Panc1 (cell line): ENCODE measurements around the gene ARL11.

Experiments
- POLR2AphosphoS5 ChIP-seq: IDR thresholded peaks from 2 replicates; pipeline ENCODE4 v1.6.1; 2012; ENCODE audit warnings: mild to moderate bottlenecking, low read depth, low read length, moderate library complexity
- SIN3A ChIP-seq: IDR thresholded peaks from 2 replicates; pipeline ENCODE4 v1.6.1; 2012; ENCODE audit warnings: low read depth, mild to moderate bottlenecking, low read length, moderate library complexity, borderline replicate concordance; ENCODE audit not compliant: insufficient read depth
- TCF7L2 ChIP-seq: IDR thresholded peaks from 2 replicates; pipeline ENCODE4 v1.6.1; 2011; ENCODE audit warnings: mild to moderate bottlenecking, low read depth, low read length, inconsistent platforms
- TF ChIP-seq, protein P1 (sequence below): fragments of 450-650 bp; IDR thresholded peaks from 2 replicates; pipeline ENCODE4 v1.5.1; 2017; ENCODE audit warnings: mild to moderate bottlenecking
- TF ChIP-seq, protein P2 (sequence below), 2 experiments: IDR thresholded peaks; 2 replicates each; pipeline ENCODE4 v1.6.1; 2011 to 2012; ENCODE audit warnings: low read depth in 2 of 2, control low read depth in 1 of 2, low read length in 1 of 2, mild to moderate bottlenecking in 1 of 2, moderate library complexity in 1 of 2; ENCODE audit not compliant: insufficient read depth in 1 of 2

DNA sequence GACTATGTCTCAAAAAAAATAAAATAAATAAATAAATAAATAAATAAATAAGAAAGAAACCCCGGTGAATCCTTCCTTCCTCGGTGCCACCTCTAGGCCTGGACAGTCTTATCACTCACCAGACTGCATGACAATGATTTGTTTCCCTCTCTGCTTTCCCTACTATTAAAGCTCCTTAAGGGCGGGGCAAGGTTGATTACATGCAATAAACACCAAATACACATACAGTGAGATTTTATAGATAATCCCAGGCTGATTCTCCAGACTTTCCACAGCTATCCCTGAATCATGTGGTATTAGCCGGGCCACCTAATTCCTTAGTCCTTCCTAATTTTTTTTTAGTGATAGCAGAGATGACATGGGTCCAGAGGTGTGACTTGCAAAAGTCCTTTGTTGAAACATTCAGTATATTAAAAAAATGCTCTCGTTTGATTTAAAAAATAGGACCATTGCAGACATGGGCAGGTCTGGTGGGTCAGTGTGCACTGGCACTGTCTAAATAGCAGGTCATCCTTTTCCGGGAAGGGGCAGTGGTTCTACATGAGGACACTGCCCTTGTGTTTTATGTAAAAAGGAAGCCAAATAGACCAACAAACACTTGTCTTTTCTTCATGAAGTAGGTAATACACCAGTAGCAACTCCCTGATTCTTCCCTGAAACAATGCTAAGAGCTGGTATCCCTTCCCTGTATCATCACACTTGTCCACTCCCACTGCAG, 48.4 kb downstream of the ARL11 start:
- TF ChIP-seq, protein P1, sequence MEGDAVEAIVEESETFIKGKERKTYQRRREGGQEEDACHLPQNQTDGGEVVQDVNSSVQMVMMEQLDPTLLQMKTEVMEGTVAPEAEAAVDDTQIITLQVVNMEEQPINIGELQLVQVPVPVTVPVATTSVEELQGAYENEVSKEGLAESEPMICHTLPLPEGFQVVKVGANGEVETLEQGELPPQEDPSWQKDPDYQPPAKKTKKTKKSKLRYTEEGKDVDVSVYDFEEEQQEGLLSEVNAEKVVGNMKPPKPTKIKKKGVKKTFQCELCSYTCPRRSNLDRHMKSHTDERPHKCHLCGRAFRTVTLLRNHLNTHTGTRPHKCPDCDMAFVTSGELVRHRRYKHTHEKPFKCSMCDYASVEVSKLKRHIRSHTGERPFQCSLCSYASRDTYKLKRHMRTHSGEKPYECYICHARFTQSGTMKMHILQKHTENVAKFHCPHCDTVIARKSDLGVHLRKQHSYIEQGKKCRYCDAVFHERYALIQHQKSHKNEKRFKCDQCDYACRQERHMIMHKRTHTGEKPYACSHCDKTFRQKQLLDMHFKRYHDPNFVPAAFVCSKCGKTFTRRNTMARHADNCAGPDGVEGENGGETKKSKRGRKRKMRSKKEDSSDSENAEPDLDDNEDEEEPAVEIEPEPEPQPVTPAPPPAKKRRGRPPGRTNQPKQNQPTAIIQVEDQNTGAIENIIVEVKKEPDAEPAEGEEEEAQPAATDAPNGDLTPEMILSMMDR: no peak
- no peak for TF ChIP-seq POLR2AphosphoS5
- TF ChIP-seq, protein P2, sequence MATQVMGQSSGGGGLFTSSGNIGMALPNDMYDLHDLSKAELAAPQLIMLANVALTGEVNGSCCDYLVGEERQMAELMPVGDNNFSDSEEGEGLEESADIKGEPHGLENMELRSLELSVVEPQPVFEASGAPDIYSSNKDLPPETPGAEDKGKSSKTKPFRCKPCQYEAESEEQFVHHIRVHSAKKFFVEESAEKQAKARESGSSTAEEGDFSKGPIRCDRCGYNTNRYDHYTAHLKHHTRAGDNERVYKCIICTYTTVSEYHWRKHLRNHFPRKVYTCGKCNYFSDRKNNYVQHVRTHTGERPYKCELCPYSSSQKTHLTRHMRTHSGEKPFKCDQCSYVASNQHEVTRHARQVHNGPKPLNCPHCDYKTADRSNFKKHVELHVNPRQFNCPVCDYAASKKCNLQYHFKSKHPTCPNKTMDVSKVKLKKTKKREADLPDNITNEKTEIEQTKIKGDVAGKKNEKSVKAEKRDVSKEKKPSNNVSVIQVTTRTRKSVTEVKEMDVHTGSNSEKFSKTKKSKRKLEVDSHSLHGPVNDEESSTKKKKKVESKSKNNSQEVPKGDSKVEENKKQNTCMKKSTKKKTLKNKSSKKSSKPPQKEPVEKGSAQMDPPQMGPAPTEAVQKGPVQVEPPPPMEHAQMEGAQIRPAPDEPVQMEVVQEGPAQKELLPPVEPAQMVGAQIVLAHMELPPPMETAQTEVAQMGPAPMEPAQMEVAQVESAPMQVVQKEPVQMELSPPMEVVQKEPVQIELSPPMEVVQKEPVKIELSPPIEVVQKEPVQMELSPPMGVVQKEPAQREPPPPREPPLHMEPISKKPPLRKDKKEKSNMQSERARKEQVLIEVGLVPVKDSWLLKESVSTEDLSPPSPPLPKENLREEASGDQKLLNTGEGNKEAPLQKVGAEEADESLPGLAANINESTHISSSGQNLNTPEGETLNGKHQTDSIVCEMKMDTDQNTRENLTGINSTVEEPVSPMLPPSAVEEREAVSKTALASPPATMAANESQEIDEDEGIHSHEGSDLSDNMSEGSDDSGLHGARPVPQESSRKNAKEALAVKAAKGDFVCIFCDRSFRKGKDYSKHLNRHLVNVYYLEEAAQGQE (IDR thresholded peaks at IDR 0.05; ENCODE audit: insufficient read depth in 1 of 2, low read depth in 2 of 2, low read length in 1 of 2): no peak
- no peak for TF ChIP-seq SIN3A
- no peak for TF ChIP-seq TCF7L2
